DLD1 (cell line): ENCODE measurements around the gene PLA2G12B.
"Not testable (repeated sequence)": the region's sequence is repeated elsewhere in the genome, so short reads cannot be mapped to it uniquely, and the experiment has no call there.

Source experiments
- in situ Hi-C: cut with HindIII; loops from 2 replicates; pipeline ENCODE4 v1.10.0; 2017; ENCODE audit warnings: low sequenced_read_pairs

Gene PLA2G12B

DNA sequence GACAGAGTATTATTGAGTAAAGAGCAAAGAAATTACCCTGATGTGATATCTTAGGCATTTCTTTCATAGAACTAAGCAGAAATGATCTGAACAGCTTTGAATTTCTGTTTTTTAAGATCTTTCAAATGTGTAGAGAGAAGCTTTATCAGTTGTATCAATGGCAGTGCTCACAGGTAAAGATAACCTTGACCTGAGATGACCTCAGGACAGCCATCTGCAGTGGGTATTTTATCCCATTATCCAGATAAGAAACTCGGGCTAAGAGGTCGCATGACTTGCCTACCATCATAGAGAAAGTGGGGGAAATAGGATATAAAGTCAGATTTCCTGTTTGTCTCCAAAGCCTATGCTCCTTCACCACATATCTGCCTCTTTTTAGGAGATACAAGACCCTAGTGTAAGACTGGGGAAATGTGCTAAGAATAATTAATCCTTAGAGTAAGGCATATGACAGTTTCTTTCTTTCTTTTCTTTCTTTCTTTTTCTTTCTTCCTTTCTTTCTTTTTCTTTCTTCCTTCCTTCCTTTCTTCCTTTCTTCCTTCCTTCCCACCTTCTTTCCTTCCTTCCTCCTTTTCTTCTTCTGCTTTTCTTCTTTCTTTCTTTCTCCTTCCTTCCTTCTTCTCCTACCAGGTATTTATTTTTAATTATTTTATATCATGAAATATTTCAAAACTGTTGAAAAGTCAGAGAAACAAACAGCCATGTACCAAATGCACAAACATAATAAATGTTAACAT is 10.9 kb downstream of the PLA2G12B start:
- in situ Hi-C loops = no loop called here

GRCh38 chr10:72935361-72935760 is 19.2 kb downstream of the PLA2G12B start:
- in situ Hi-C loops = no loop called here

- in situ Hi-C loops = no loop called here
These were observed 22.2 kb downstream of the PLA2G12B start for GRCh38 chr10:72932259-72933015.

GRCh38 chr10:72930276-72930675 is 24.3 kb downstream of the PLA2G12B start:
- in situ Hi-C loops = no loop called here

DNA sequence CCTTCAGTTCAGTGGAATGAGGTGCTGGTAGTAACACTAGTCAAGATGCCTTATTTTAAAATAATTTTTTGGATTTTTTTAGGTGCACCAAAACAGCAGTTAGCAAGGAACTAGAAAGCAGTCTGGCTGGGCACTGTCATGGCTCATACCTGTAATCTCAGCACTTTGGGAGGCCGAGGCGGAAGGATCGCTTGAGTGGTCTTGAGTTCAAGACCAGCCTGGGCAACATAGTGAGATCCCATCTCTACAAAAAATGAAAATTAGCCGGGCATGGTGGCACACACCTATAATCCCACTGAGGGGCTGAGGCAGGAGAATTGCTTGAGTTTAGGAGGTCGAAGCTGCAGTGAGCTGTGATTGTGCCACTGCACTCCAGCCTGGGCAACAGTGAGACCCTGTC is 25.8 kb downstream of the PLA2G12B start:
- in situ Hi-C loops = no loop called here

DNA sequence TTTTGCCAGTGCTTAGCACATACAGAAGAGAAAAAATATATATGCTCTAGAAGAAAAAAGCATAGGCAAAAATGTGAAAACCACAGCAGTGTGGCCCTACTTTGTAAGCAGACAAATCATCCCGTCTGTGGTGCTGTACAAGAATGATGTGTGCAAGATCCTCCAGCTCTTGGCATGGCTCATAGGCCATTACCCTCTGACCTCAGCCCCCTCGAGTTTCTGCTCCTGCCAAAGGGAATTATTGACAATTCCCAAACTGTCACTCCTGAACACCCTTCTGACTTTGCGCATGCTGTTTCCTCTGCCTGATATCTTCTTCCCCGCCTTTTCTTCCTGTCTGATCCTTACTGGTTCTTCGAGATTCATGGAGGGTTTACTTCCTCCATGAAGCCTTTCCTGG is 27.1 kb downstream of the PLA2G12B start:
- in situ Hi-C loops = no loop called here

DNA sequence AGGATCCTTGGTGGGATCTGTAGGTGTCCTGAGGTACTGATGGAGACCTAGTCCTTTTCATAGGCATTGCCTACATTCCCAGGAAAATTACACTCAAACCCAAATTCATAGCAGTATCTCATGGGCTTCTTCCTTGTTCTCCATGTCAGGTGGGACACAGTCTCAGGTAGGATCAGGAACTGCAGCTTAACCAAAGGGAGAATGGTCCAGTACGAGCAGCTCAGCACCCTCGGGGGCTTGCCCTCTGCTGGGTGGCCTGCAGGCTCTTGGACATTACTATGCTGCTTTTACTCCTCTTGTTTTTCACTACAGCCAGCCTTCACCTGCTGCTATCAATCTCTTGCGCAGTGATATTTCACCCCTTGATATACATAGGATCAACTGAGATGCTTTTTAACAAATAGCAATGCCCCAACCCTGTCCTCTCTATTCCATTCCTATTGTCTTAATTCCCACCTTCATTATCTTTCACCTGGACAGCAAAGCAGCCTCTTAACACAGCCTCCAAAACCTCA is 28.6 kb downstream of the PLA2G12B start:
- in situ Hi-C loops = no loop called here

- in situ Hi-C loops = no loop called here
These were observed 30.3 kb downstream of the PLA2G12B start for GRCh38 chr10:72924351-72924750.

DNA sequence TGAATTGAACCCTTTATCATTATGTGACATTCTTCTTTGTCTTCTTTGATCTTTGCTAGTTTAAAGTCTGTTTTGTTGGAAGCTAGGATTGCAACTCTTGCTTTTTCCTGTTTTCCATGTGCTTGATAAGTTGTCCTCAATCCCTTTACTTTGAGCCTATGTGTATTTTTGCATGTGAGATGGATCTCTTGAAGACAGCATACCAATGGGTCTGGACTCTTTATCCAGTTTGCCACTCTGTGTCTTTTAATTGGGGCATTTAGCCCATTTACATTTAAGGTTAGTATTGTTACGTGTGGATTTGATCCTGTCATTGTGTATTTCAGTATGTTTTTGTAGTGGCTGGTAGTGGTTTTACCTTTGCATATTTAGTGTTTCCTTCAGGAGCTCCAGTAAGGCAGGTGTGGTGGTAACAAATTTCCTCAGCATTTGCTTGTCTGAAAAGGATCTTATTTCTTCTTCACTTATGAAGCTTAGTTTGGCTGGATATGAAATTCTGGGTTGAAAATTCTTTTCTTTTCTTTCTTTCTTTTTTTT is 33.4 kb downstream of the PLA2G12B start:
- in situ Hi-C loops = not testable (repeated sequence)

- in situ Hi-C loops = no loop called here
These were observed 36.3 kb downstream of the PLA2G12B start for GRCh38 chr10:72918352-72918751.

- in situ Hi-C loops = not testable (repeated sequence)
These were observed 36.7 kb downstream of the PLA2G12B start for GRCh38 chr10:72917803-72918332.

DNA sequence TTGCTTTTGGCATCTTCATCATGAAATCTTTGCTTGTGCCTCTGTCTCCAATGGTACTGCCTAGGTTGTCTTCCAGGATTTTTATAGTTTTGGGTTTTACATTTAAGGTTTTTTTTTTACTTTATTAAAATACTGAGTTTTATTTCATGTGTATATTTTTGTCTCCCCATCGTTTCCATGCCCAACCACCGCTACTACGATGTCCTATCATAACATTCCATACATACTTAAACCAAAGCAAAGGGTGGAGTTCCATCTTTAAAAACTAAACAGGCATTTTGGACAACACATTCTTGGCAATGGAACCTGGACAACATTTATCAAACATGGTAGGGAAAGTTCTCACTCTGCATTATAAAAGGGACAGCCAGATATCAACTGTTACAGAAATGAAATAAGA is 37.4 kb downstream of the PLA2G12B start:
- in situ Hi-C loops = not testable (repeated sequence)

GRCh38 chr10:72913287-72913686 is 41.3 kb downstream of the PLA2G12B start:
- in situ Hi-C loops = no loop called here

DNA sequence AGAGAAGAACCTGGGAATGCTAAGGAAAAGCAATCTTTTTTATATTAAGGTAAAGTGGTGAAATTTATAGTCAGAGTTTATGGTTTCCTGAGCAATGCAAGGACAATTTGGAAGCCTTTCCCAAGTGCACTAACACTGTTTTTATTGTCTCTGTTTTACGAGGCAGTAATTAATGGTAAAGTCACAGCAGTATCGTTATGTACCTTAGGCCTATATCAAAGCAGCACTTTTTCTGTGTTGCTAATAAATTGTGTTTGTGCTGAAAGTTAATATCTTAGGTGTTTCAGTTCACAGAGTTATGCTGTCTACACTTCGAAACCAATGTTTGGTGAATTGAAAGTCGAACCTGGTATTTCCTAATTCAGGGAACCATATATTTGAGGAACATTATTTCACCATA is 41.9 kb downstream of the PLA2G12B start:
- in situ Hi-C loops = no loop called here

DNA sequence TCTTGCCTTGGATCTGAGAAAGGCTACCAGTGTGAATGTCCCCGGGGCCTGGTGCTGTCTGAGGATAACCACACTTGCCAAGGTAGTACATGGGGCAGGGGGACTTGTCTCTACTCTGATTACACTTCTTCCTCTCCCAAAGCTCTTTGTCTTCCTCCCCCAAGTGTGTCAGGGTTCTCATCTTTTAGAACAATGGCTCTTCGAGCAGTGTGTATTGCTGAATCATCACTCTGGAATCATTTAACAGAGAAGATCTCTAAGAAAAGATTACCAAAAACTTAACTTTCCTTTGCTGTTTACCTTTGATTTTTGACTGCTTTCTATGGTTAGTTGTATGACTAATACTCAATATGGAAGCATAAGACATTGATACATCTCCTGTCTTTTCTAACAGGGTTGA is 42.8 kb downstream of the PLA2G12B start:
- in situ Hi-C loops = no loop called here

DNA sequence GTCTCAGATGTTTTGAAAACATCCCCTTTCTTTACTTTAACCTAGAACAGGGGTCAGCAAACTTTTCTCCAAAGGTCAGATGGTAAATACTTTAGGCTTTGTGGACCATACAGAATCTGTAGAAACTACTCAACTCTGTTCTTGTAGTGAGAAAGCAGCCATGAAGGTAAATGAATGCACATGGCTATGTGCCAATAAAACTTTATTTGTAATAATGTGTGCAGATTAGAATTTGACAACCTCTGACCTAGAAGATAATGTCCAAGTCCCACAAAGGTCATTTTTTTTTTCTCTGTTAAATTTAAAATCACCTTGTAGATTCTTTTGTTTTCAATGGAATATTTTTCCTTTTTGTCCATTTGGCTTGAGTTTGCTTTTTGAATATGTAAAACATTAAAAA is 43.9 kb downstream of the PLA2G12B start:
- in situ Hi-C loops = no loop called here

DNA sequence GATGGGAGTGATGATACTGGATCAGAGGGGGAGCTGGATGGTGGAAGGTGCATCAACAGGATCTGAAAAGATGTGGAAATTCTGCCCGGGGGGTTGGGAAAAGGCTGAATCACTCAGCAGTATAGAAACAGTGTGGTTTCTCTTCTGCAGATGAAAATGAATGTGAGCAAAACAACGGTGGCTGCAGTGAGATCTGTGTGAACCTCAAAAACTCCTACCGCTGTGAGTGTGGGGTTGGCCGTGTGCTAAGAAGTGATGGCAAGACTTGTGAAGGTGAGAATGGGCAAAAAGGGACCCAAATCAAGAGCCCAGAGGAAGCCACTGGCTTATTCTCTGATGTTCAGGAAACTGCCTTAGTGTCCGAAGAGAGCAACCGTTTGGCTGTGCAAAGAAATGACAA is 48.2 kb downstream of the PLA2G12B start:
- in situ Hi-C loops = no loop called here

DNA sequence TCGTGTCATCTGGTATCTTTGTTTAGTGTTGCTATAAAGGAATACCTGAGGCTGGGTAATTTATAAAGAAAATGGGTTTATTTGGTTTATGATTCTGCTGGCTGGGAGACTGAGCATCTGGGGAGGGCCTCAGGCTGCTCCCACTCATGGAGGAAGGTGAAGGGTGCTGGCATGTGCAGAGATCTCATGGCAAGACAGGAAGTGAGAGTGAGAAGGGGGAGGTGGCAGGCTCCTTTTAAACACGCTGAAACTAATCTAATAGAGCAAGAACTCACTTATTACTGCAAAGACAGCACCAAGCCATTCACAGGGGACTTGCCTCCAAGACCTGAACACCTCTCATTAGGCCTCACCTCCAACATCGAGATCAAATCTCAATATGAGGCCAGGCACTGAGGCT is 49.8 kb downstream of the PLA2G12B start:
- in situ Hi-C loops = no loop called here

DNA sequence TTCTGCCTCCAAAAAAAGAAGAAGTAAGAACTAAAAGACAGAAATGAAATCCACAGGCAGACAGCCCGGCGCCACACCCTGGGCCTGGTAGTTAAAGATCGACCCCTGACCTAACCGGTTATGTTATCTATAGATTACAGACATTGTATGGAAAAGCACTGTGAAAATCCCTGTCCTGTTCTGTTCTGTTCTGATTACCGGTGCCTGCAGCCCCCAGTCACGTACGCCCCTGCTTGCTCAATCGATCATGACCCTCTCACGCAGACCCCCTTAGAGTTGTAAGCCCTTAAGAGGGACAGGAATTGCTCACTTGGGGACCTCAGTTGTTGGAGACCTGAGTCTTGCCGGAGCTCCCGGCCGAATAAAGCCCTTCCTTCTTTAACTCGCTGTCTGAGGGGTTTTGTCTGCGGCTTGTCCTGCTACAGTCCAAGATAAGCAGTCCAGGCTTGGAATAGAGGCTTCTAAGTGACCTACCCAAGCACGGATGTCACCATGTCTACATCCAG is 50.6 kb downstream of the PLA2G12B start:
- in situ Hi-C loops = not testable (repeated sequence)

GRCh38 chr10:72899545-72899944 is 55.1 kb downstream of the PLA2G12B start:
- in situ Hi-C loops = no loop called here

DNA sequence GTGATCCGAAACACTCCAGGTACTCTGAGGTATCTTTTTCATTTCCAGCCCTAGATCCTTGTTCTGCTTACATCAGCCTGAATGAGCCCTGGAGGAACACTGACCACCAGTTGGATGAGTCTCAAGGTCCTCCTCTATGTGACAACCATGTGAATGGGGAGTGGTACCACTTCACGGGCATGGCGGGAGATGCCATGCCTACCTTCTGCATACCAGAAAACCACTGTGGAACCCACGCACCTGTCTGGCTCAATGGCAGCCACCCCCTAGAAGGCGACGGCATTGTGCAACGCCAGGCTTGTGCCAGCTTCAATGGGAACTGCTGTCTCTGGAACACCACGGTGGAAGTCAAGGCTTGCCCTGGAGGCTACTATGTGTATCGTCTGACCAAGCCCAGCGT is 56.0 kb downstream of the PLA2G12B start:
- in situ Hi-C loops = no loop called here
